Lower leg skin (tissue), 3 donors: Measurements from ENCODE around the gene CAPN5.

Source experiments
- CTCF ChIP-seq, 3 donors: fragments of 450-650 bp; IDR thresholded peaks; one replicate each; pipeline ENCODE4 v1.5.1; 2016; ENCODE audit warnings: antibody characterized with exemption in 3 of 3, mild to moderate bottlenecking in 3 of 3, moderate library complexity in 2 of 3
- POLR2A ChIP-seq, 2 donors: fragments of 450-650 bp; IDR thresholded peaks; one replicate each; pipeline ENCODE4 v1.6.1; 2016 to 2017; ENCODE audit warnings: antibody characterized with exemption in 2 of 2, mild to moderate bottlenecking in 1 of 2, moderate library complexity in 1 of 2

GRCh38 chr11:77064648-77065217 is 2.0 kb upstream of the CAPN5 start:
- TF ChIP-seq CTCF (IDR thresholded peaks at IDR 0.05) (no peak), POLR2A (IDR thresholded peaks at IDR 0.05) (no peak)
